Gastroesophageal sphincter (tissue), 4 donors: ENCODE results near the gene ACSS1. TPM values are rescaled to one million over a fixed set of nuclear protein-coding genes. Genes with fewer than 3 reads are reported as not detected.

Experiments used
- ATAC-seq: fragments of 150-250 bp; one replicate; pipeline ENCODE4 v1.9.1; 2016; ENCODE audit warnings: mild to moderate bottlenecking, moderate library complexity
- H3K27ac ChIP-seq, 4 donors: fragments of 200-600 bp; sonication (generic) in 3 of 4; 1 replicate in 3 of 4; 2 replicates in 1 of 4; pipeline ENCODE4 v1.5.1; 2016 to 2019
- H3K27me3 ChIP-seq: fragments of 200-600 bp; sonication (generic); one replicate; pipeline ENCODE4 v1.5.1; 2019
- H3K36me3 ChIP-seq, 2 donors: fragments of 200-600 bp; sonication (generic); one replicate each; pipeline ENCODE4 v1.5.1; 2019; ENCODE audit warnings: control low read depth in 1 of 2
- H3K4me1 ChIP-seq, 3 donors: fragments of 200-600 bp; sonication (generic); 1 replicate in 2 of 3; 2 replicates in 1 of 3; pipeline ENCODE4 v1.5.1; 2016 to 2019; ENCODE audit warnings: control low read depth in 2 of 3
- H3K4me3 ChIP-seq, 2 donors: fragments of 200-600 bp; sonication (generic); one replicate each; pipeline ENCODE4 v1.5.1; 2019; ENCODE audit warnings: mild to moderate bottlenecking in 1 of 2, moderate library complexity in 1 of 2
- H3K9me3 ChIP-seq, 3 donors: fragments of 200-600 bp; sonication (generic); one replicate each; pipeline ENCODE4 v1.5.1; 2017 to 2019; ENCODE audit warnings: control low read depth in 2 of 3
- CTCF ChIP-seq, 4 experiments: fragments of 200-600 bp in 2 of 4; fragments of 450-650 bp in 2 of 4; sonication (generic) in 1 of 4; IDR thresholded peaks; one replicate each; pipeline ENCODE4 v1.5.1; 2017 to 2019; ENCODE audit warnings: antibody characterized with exemption in 4 of 4, mild to moderate bottlenecking in 2 of 4, moderate library complexity in 2 of 4
- EP300 ChIP-seq: sonication (generic); formaldehyde crosslinking; IDR thresholded peaks from one replicate; pipeline ENCODE4 v1.6.1; 2017; ENCODE audit warnings: antibody characterized with exemption, mild to moderate bottlenecking
- POLR2A ChIP-seq, 2 donors: fragments of 450-650 bp; IDR thresholded peaks; one replicate each; pipeline ENCODE4 v1.6.1; 2017; ENCODE audit warnings: antibody characterized with exemption in 2 of 2, mild to moderate bottlenecking in 2 of 2, moderate library complexity in 1 of 2
- POLR2AphosphoS5 ChIP-seq: sonication (generic); formaldehyde crosslinking; IDR thresholded peaks from one replicate; pipeline ENCODE4 v1.6.1; 2017; ENCODE audit warnings: antibody characterized with exemption
- WGBS, 2 donors: methylation state at CpG; one replicate each; pipeline ENCODE4 v1.1.5; 2018; ENCODE audit warnings: low coverage in 1 of 2; 5-methylcytosine and 5-hydroxymethylcytosine counted together
- total RNA-seq, 4 donors: library from RNA; depleted of rRNA; stranded (reverse); fragments of >200 nt; gene quantifications; one replicate each; pipeline ENCODE4 v1.1.0, GENCODE V29; 2016

Gene ACSS1
- total RNA-seq, 4 donors from 2014 or later: 44.7 to 105 (median 61.6) TPM

- Histone ChIP-seq H3K27me3 (no peaks in the 10 kb centered on the region), H3K4me1 (peaks cover 0 to 14% (median 0%) of the 10 kb centered on the region in 3 donors), H3K36me3 (peaks cover 0 to 85% of the 10 kb centered on the region in 2 donors), H3K9me3 (no peaks in the 10 kb centered on the region), H3K4me3 (no peak overlapping the region), H3K27ac (no peak overlapping the region)
- no peak for TF ChIP-seq POLR2A (IDR thresholded peaks at IDR 0.05)
- TF ChIP-seq EP300: no peak
- ATAC-seq: no peak
- 90 to 93% methylated on average over 2 to 8 of the region's 16 CpGs for WGBS, 2 donors
Observed at GRCh38 chr20:25019381-25020155, 38.4 kb downstream of the ACSS1 start.

GRCh38 chr20:25018841-25019240 lies 39.1 kb downstream of the ACSS1 start:
- no peak overlapping the region for H3K4me3 ChIP-seq
- no peak for ATAC-seq
- H3K27ac ChIP-seq: no peak overlapping the region
- TF ChIP-seq EP300: no peak
- no peak for TF ChIP-seq POLR2AphosphoS5
- no peak for TF ChIP-seq POLR2A (IDR thresholded peaks at IDR 0.05)
- TF ChIP-seq CTCF (IDR thresholded peaks at IDR 0.05): no peak
- peaks cover 0 to 86% of the 10 kb centered on the region in 2 donors for H3K36me3 ChIP-seq
- peaks cover 0 to 14% (median 0%) of the 10 kb centered on the region in 3 donors for H3K4me1 ChIP-seq
- no peaks in the 10 kb centered on the region for H3K27me3 ChIP-seq
- 60% methylated on average over 1 of the region's 6 CpGs; no CpG with 5 or more reads in 1 of the 2 donors for WGBS, 2 donors
- H3K9me3 ChIP-seq: no peaks in the 10 kb centered on the region

GRCh38 chr20:25018425-25018824 lies 39.5 kb downstream of the ACSS1 start:
- H3K27me3 ChIP-seq: no peaks in the 10 kb centered on the region
- peaks cover 0 to 14% (median 0%) of the 10 kb centered on the region in 3 donors for H3K4me1 ChIP-seq
- no peak for ATAC-seq
- H3K36me3 ChIP-seq: peaks cover 0 to 88% of the 10 kb centered on the region in 2 donors
- no peaks in the 10 kb centered on the region for H3K9me3 ChIP-seq
- no peak for TF ChIP-seq POLR2A (IDR thresholded peaks at IDR 0.05)
- H3K4me3 ChIP-seq: no peak overlapping the region
- WGBS, 2 donors: 83 to 90% methylated on average over 2 of the region's 2 CpGs
- no peak overlapping the region for H3K27ac ChIP-seq

DNA sequence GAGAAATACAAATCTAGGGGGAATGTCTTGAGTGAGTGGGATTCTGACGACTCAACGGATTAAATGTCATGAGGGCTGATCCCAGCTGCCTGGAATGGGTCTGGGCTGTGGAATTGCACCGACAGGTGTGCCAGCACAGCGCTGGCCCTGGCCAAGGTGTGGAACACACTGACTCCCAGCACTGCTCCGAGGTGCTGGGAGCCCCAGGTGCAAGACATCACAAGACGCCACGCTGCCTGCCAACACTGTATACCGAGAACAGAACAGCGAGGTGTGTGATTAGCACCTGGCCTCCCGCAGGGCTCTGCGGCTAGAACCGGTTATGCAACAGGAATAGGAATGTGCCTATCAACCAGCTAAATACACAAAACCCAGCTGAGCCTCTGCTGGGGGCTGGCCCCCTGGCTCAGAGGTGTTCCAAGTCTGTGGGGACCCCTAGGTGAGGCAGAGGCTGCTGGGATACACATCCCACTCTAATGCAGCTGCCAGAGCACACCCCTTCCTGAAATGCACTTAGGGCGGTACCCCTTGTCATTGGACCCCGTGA lies 40.6 kb downstream of the ACSS1 start:
- no peak for ATAC-seq
- no peak overlapping the region for H3K4me3 ChIP-seq
- H3K4me1 ChIP-seq: peaks cover 0 to 9% (median 0%) of the 10 kb centered on the region in 3 donors
- H3K27me3 ChIP-seq: no peaks in the 10 kb centered on the region
- H3K27ac ChIP-seq: no peak overlapping the region
- 65 to 80% methylated on average over 4 to 6 of the region's 14 CpGs for WGBS, 2 donors
- peaks cover 0 to 88% of the 10 kb centered on the region in 2 donors for H3K36me3 ChIP-seq
- H3K9me3 ChIP-seq: no peaks in the 10 kb centered on the region
- TF ChIP-seq POLR2A (IDR thresholded peaks at IDR 0.05) (no peak), POLR2AphosphoS5 (no peak), CTCF (IDR thresholded peaks at IDR 0.05) (no peak), EP300 (no peak)

- Histone ChIP-seq H3K4me1 (peaks cover 0 to 5% (median 0%) of the 10 kb centered on the region in 3 donors), H3K9me3 (no peaks in the 10 kb centered on the region), H3K27ac (no peak overlapping the region), H3K4me3 (no peak overlapping the region), H3K36me3 (peaks cover 0 to 95% of the 10 kb centered on the region in 2 donors), H3K27me3 (no peaks in the 10 kb centered on the region)
- no peak for ATAC-seq
- TF ChIP-seq POLR2A (IDR thresholded peaks at IDR 0.05) (no peak), EP300 (no peak), CTCF (IDR thresholded peaks at IDR 0.05) (no peak), POLR2AphosphoS5 (no peak)
- WGBS, 2 donors: 72 to 94% methylated on average over 3 to 4 of the region's 11 CpGs
Observed at GRCh38 chr20:25016471-25016870, 41.5 kb downstream of the ACSS1 start.

DNA sequence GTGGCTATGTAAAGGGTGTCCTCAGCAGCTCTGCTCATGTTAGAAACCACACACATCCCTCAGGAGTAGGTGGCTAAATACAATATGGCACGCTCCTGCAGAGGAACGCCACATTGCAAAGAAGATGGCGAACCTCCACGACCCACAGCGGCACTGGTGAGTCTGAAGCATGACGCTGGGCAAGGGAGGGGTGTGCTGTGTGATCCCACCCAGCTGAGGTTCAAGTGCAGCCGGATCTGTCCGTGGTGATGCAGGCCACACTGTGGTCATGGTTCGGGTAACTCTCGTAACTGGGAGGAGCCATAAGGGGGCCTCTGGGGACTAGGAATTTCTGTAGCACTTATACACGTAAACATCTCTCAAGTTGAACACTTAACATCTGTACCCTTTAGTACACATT lies 42.0 kb downstream of the ACSS1 start:
- peaks cover 0 to 5% (median 0%) of the 10 kb centered on the region in 3 donors for H3K4me1 ChIP-seq
- TF ChIP-seq CTCF (IDR thresholded peaks at IDR 0.05): no peak
- TF ChIP-seq EP300: no peak
- TF ChIP-seq POLR2AphosphoS5: no peak
- TF ChIP-seq POLR2A (IDR thresholded peaks at IDR 0.05): no peak
- no peak for ATAC-seq
- H3K4me3 ChIP-seq: no peak overlapping the region
- no peaks in the 10 kb centered on the region for H3K27me3 ChIP-seq
- no peaks in the 10 kb centered on the region for H3K9me3 ChIP-seq
- 86 to 88% methylated on average over 1 to 5 of the region's 11 CpGs for WGBS, 2 donors
- H3K27ac ChIP-seq: no peak overlapping the region
- H3K36me3 ChIP-seq: peaks cover 0 to 96% of the 10 kb centered on the region in 2 donors
